DMS79 (cell line): ENCODE data around the gene VIP.

Experiments used
- DNase-seq: peaks from one replicate; lab custom pipeline; 2025; lab: John Stamatoyannopoulos, UW

VIP gene

DNA sequence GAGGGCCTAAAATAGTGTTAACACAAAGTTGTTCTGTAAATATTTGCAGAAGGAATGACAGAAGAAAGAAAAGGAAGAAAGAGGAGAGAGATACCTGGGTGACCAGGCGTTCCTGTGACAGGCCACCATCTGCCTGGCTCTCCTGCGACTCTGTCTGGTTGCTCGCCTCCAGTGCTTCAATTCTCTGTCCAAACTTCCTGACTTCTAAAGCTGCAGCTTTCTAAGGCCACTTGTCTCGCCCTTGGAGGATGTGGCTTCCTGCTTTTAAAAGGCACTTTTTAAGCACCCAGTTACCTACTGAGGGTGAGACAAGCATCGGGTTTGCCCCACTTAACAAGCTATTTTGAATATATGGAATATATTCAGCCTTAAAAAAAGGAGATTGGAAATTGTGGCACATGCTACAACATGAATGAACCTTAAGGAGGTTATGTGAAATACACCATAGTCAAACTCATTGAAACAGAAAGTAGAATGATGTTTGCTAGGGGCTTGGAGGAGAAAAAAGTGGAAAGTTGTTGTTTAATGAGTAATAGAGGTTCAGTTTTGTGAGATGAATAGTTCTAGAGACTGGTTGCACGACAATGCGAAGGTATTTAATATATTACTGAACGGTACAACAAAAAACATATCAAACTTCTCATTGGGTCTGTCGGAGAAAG lies 32.8 kb downstream of the VIP start:
- DNase-seq: no peak

DNA sequence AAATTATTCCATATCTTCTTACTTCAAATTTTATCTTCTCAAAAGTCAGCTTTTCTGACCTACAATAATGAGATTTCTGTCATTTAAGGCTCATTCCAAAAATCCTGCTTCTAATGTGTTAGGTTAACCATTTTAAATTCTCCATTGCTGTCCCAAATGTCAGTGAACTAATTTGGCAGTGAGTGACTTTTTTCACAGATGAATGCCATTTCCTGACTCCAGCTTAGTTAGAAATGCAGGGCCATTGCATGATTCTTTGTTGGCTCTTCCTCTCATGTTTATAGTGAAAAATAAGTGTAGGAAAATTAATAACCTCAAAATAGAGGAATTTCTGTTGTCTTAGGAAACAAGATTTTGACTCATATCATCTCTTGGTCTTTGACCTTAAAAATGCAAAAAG lies 44.1 kb downstream of the VIP start:
- DNase-seq: no peak

- no peak for DNase-seq
Observed at GRCh38 chr6:152804150-152804549, 53.6 kb downstream of the VIP start.
